ENCODE results near the gene SLC50A1.

Gene SLC50A1

DNA sequence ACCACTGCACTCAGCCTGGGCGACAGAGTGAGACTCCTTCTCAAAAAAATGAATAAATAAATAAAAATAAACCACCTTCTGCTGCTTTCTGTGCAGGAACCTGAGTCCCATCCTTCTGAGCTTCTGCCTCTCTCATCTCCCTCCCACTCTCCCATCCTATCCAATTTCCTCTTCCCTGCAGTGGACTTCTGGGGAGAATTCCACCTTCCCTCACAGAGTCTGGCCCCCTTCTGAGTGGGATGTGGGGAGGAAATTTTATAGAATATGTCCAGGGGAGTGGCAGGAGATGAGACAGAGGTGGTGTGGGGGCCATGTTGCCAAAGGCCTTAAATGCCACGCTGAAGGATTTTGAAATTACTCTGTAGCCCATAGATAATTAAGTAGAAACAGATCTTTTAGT is 13.3 kb upstream of the SLC50A1 start:
- Histone ChIP-seq H3K4me1 (ENCODE audit: control insufficient read depth, insufficient read depth, low read length) (peaks cover 3% of the 10 kb centered on the region), H3K27ac (ENCODE audit: low read depth, low read length) (no peak overlapping the region), H3K36me3 (ENCODE audit: control insufficient read depth, insufficient read depth, low read length) (no peaks in the 10 kb centered on the region), H3K4me3 (ENCODE audit: low read length) (no peak overlapping the region), H3K9ac (ENCODE audit: low read length) (no peak overlapping the region), H3K27me3 (ENCODE audit: control insufficient read depth, insufficient read depth, low read length) (no peaks in the 10 kb centered on the region)

DNA sequence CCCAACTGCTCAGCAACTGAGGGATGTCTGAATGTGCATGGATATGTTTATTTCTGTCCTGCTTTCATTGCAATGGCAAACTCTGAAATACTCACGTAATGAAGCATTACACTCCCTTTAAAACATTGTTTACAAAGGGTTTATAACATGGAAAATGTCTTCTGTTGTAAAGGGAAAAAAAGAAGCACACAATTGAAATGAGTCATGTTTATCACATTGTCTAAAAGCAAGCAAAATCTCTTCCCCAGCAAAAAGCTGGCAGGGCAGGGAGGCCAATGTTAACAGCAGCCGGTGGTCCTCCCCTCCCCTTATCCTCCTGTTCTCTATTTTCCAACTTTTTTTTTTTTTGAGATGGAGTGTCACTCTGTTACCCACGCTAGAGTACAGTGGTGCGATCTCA is 11.9 kb upstream of the SLC50A1 start:
- peaks cover 10% of the 10 kb centered on the region for H3K4me1 ChIP-seq (ENCODE audit: control insufficient read depth, insufficient read depth, low read length)
- no peak overlapping the region for H3K4me3 ChIP-seq (ENCODE audit: low read length)
- no peaks in the 10 kb centered on the region for H3K36me3 ChIP-seq (ENCODE audit: control insufficient read depth, insufficient read depth, low read length)
- H3K27me3 ChIP-seq (ENCODE audit: control insufficient read depth, insufficient read depth, low read length), result peaks cover 3% of the 10 kb centered on the region
- H3K27ac ChIP-seq (ENCODE audit: low read depth, low read length), result no peak overlapping the region
- no peak overlapping the region for H3K9ac ChIP-seq (ENCODE audit: low read length)

DNA sequence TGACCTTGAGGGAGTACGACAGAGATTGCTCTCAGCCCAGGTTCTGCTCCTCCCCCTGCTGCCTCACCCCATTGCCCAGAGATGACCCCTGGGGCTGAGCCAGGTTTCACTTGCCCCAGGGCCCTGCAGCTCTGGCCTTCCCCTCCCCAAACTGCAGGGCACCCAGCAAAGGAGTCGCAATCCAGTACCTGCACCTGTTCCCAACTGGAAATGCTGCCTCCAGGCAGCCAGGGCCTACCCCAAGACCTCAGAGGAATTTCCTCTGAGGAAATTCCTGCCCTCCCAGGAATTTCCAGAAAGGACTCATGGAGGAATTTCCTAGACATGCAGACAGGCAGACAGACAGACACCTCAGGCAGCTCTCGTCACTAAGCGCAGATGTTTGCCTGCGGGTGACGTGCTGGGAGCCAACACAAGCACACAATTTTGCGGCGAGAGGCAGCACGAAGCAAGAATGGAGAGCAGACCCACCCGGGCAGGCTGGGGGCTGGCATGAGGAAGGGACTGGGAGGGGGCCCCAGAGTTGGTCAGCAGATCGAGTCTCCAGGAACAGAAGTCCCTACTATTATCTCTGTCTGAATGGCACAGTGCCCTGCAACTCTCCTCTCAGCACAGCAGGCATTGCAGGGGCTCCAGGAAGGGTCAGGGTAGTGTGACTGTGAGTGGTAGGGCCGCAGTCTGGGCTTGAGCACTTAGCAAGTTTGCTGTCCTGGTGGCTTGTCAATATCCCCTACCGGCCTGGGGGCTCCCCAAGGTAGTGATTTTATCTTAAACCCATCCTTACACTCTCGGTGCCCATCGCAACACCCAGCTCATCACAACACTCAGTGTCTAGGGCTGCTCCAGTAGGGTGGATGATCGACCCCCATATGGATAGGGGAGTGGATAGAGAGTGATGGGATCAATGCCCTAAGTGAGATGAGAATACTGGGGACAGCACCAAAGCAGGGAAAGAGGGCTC is 10.9 kb upstream of the SLC50A1 start:
- H3K9ac ChIP-seq (ENCODE audit: low read length), result no peak overlapping the region
- peaks cover 6% of the 10 kb centered on the region for H3K27me3 ChIP-seq (ENCODE audit: control insufficient read depth, insufficient read depth, low read length)
- no peaks in the 10 kb centered on the region for H3K36me3 ChIP-seq (ENCODE audit: control insufficient read depth, insufficient read depth, low read length)
- peaks cover 15% of the 10 kb centered on the region for H3K4me1 ChIP-seq (ENCODE audit: control insufficient read depth, insufficient read depth, low read length)
- H3K4me3 ChIP-seq (ENCODE audit: low read length), result no peak overlapping the region
- no peak overlapping the region for H3K27ac ChIP-seq (ENCODE audit: low read depth, low read length)

GRCh38 chr1:155125511-155125945 is 10.1 kb upstream of the SLC50A1 start:
- peaks cover 6% of the 10 kb centered on the region for H3K27me3 ChIP-seq (ENCODE audit: control insufficient read depth, insufficient read depth, low read length)
- H3K4me3 ChIP-seq (ENCODE audit: low read length), result no peak overlapping the region
- peaks cover 19% of the 10 kb centered on the region for H3K4me1 ChIP-seq (ENCODE audit: control insufficient read depth, insufficient read depth, low read length)
- peak overlapping the region; percentile 76 for H3K27ac ChIP-seq (ENCODE audit: low read depth, low read length)
- H3K9ac ChIP-seq (ENCODE audit: low read length), result no peak overlapping the region
- H3K36me3 ChIP-seq (ENCODE audit: control insufficient read depth, insufficient read depth, low read length), result no peaks in the 10 kb centered on the region

- Histone ChIP-seq H3K36me3 (ENCODE audit: control insufficient read depth, insufficient read depth, low read length) (no peaks in the 10 kb centered on the region), H3K4me3 (ENCODE audit: low read length) (peak overlapping the region; percentile 70), H3K9ac (ENCODE audit: low read length) (peak overlapping the region; percentile 63), H3K27ac (ENCODE audit: low read depth, low read length) (peak overlapping the region; percentile 76), H3K4me1 (ENCODE audit: control insufficient read depth, insufficient read depth, low read length) (peaks cover 19% of the 10 kb centered on the region), H3K27me3 (ENCODE audit: control insufficient read depth, insufficient read depth, low read length) (peaks cover 6% of the 10 kb centered on the region)
These were observed 9.6 kb upstream of the SLC50A1 start for GRCh38 chr1:155125946-155126555.

DNA sequence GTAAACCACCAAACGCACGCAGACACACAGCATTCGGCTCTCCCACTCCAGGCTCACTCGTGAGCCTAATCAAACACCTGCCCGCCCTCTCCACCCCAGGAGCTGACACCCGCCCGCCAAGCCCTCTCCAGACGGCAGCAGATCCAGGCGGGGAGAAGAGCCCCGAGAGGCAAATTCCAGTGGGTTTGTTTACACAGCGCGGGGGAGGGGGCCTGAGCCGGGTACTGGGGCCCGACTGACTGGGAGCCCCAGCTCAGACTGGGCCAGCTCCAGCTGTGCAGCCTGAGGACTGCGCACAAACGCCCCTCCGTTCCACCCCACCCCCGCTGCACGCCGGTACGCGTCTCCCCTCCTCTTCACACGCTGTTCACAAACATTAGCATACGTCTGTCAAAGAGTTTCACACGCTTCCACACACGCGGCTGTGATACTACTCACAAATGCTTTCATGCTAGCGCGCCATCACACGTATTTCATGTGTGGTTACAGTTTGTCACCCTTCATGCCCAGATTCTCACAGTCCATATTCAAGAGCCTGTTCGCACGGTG is 9.0 kb upstream of the SLC50A1 start:
- H3K27ac ChIP-seq (ENCODE audit: low read depth, low read length), result peak overlapping the region; percentile 76
- peaks cover 5% of the 10 kb centered on the region for H3K36me3 ChIP-seq (ENCODE audit: control insufficient read depth, insufficient read depth, low read length)
- peaks cover 6% of the 10 kb centered on the region for H3K27me3 ChIP-seq (ENCODE audit: control insufficient read depth, insufficient read depth, low read length)
- peaks cover 19% of the 10 kb centered on the region for H3K4me1 ChIP-seq (ENCODE audit: control insufficient read depth, insufficient read depth, low read length)
- H3K9ac ChIP-seq (ENCODE audit: low read length), result peak overlapping the region; percentile 63
- peak overlapping the region; percentile 70 for H3K4me3 ChIP-seq (ENCODE audit: low read length)

- Histone ChIP-seq H3K36me3 (ENCODE audit: control insufficient read depth, insufficient read depth, low read length) (peaks cover 9% of the 10 kb centered on the region), H3K9ac (ENCODE audit: low read length) (peak within 1 kb of the TSS; percentile 82), H3K4me1 (ENCODE audit: control insufficient read depth, insufficient read depth, low read length) (peaks cover 19% of the 10 kb centered on the region), H3K27ac (ENCODE audit: low read depth, low read length) (peak within 1 kb of the TSS; percentile 76), H3K4me3 (ENCODE audit: low read length) (peak within 1 kb of the TSS; percentile 70), H3K27me3 (ENCODE audit: control insufficient read depth, insufficient read depth, low read length) (peaks cover 6% of the 10 kb centered on the region)
These were observed 8.3 kb upstream of the SLC50A1 start, which contains the start of gene EFNA1 for GRCh38 chr1:155127105-155127966. EFNA1 (plus strand) TSS chr1:155127876; CDS start chr1:155127978, 102 bp downstream.

DNA sequence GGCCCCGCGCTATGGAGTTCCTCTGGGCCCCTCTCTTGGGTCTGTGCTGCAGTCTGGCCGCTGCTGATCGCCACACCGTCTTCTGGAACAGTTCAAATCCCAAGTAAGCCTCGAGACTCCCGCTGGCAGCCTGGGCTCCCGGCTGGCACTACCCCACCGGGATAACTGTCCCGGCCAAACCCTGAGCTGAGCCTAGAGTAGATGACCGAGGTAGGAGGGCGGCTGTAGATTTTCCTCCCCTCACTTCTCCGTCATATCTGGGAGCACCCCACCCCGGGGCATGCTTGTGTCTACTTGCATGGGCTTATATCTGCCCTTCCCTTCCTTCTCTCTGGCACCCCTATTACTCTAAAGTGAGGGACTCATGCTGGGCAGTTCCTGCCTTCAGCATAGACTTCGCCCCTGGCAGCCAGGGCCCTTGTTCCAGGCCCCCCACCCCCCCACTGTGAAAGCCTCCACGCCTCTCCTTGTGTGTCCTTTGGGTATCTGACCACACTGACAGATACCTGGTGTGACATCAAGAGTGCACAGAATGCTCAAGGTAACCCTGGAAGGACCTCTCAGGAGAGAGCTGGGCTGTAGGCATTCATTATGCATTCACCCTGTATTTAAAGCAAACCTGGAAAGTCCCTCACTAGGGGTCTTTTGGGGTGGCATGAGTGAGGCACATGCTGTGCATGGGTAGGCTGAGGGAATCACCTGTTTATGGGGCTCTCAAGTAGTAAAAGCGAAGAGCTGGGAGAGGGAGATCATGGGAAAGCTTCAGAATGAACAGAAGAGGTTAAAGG is 7.5 kb upstream of the SLC50A1 start:
- H3K4me3 ChIP-seq (ENCODE audit: low read length), result peak overlapping the region; percentile 70
- peak overlapping the region; percentile 82 for H3K9ac ChIP-seq (ENCODE audit: low read length)
- peaks cover 19% of the 10 kb centered on the region for H3K4me1 ChIP-seq (ENCODE audit: control insufficient read depth, insufficient read depth, low read length)
- peaks cover 6% of the 10 kb centered on the region for H3K27me3 ChIP-seq (ENCODE audit: control insufficient read depth, insufficient read depth, low read length)
- H3K27ac ChIP-seq (ENCODE audit: low read depth, low read length), result peak overlapping the region; percentile 70
- peaks cover 10% of the 10 kb centered on the region for H3K36me3 ChIP-seq (ENCODE audit: control insufficient read depth, insufficient read depth, low read length)

GRCh38 chr1:155128755-155129473 is 6.7 kb upstream of the SLC50A1 start:
- H3K27ac ChIP-seq (ENCODE audit: low read depth, low read length), result peak overlapping the region; percentile 70
- peaks cover 17% of the 10 kb centered on the region for H3K36me3 ChIP-seq (ENCODE audit: control insufficient read depth, insufficient read depth, low read length)
- H3K9ac ChIP-seq (ENCODE audit: low read length), result peak overlapping the region; percentile 82
- peaks cover 6% of the 10 kb centered on the region for H3K27me3 ChIP-seq (ENCODE audit: control insufficient read depth, insufficient read depth, low read length)
- H3K4me3 ChIP-seq (ENCODE audit: low read length), result peak overlapping the region; percentile 70
- H3K4me1 ChIP-seq (ENCODE audit: control insufficient read depth, insufficient read depth, low read length), result peaks cover 19% of the 10 kb centered on the region

- peak overlapping the region; percentile 70 for H3K4me3 ChIP-seq (ENCODE audit: low read length)
- H3K9ac ChIP-seq (ENCODE audit: low read length), result peak overlapping the region; percentile 10
- peaks cover 20% of the 10 kb centered on the region for H3K36me3 ChIP-seq (ENCODE audit: control insufficient read depth, insufficient read depth, low read length)
- H3K4me1 ChIP-seq (ENCODE audit: control insufficient read depth, insufficient read depth, low read length), result peaks cover 22% of the 10 kb centered on the region
- peak overlapping the region; percentile 70 for H3K27ac ChIP-seq (ENCODE audit: low read depth, low read length)
- peaks cover 6% of the 10 kb centered on the region for H3K27me3 ChIP-seq (ENCODE audit: control insufficient read depth, insufficient read depth, low read length)
These were observed 5.2 kb upstream of the SLC50A1 start for GRCh38 chr1:155130272-155131006.
